Endothelial cell of umbilical vein (primary cell): ENCODE results near the gene WARS2. TPM values are rescaled to one million over a fixed set of nuclear protein-coding genes. Genes with fewer than 3 reads are reported as not detected.

Experiments used
- BruUV-seq: library from RNA; stranded (reverse); fragments of 400-500 nt; replicated peaks from 2 replicates; lab custom pipeline; 2021; lab: Mats Ljungman, UMichigan
- CTCF ChIA-PET: fragments of 300-600, 350-600 bp; sonication (Branson Sonifier 250); formaldehyde crosslinking; loops from one replicate; lab custom pipeline; 2021; ENCODE audit warnings: antibody characterized with exemption, inconsistent platforms; lab: Charles Lee
- POLR2A ChIA-PET: fragments of 300-600, 350-600 bp; sonication (Branson Sonifier 250); formaldehyde crosslinking; loops from one replicate; lab custom pipeline; 2021; ENCODE audit warnings: antibody characterized with exemption, inconsistent platforms; lab: Charles Lee
- DNase-seq: peaks from one replicate; pipeline ENCODE4 v3.0.0-alpha.2; 2011; ENCODE audit warnings: low read depth, low spot score
- FAIRE-seq: peaks from 2 replicates; lab custom pipeline; 2011; peaks lifted over from hg19 to GRCh38; lab: Jason Lieb, UNC
- H2AFZ ChIP-seq: 2 replicates; pipeline ENCODE4 v1.6.0; 2012; ENCODE audit warnings: low read depth, low read length, control low read depth, inconsistent platforms
- H3K27ac ChIP-seq: 2 replicates; pipeline ENCODE4 v1.5.1; 2011; ENCODE audit warnings: low read depth, mild to moderate bottlenecking, control low read depth, low read length, moderate library complexity; ENCODE audit not compliant: insufficient read depth
- H3K27me3 ChIP-seq, 2 experiments: 2 replicates each; pipeline versions ENCODE4 v1.6.0 to v1.6.1; 2011; ENCODE audit warnings: low read length in 2 of 2, mixed read lengths in 1 of 2; ENCODE audit not compliant: control insufficient read depth in 2 of 2, insufficient read depth in 2 of 2
- H3K36me3 ChIP-seq, 2 experiments: 2 replicates in 1 of 2; 3 replicates in 1 of 2; pipeline ENCODE4 v1.5.1; 2011; ENCODE audit warnings: low read length in 2 of 2, mild to moderate bottlenecking in 1 of 2, moderate library complexity in 1 of 2; ENCODE audit not compliant: control insufficient read depth in 2 of 2, insufficient read depth in 2 of 2; ENCODE audit errors: extremely low read depth in 1 of 2
- H3K4me1 ChIP-seq: 3 replicates; pipeline ENCODE4 v1.5.1; 2011; ENCODE audit warnings: mild to moderate bottlenecking, low read length; ENCODE audit not compliant: control insufficient read depth, insufficient read depth; ENCODE audit errors: extremely low read depth
- H3K4me2 ChIP-seq: 2 replicates; pipeline ENCODE4 v1.6.1; 2011; ENCODE audit warnings: low read length, control low read depth, mixed read lengths; ENCODE audit not compliant: insufficient read depth
- H3K4me3 ChIP-seq, 3 experiments: fragments of 200-600 bp in 1 of 3; sonication (generic), shearing (Covaris generic) in 1 of 3; replicated peaks in 1 of 3; 2 replicates each; pipeline ENCODE4 v1.5.1; 2011 to 2016; ENCODE audit warnings: control low read depth in 3 of 3, low read length in 3 of 3, mild to moderate bottlenecking in 2 of 3, inconsistent platforms in 1 of 3, low read depth in 1 of 3, moderate library complexity in 1 of 3; ENCODE audit not compliant: insufficient read depth in 1 of 3
- H3K79me2 ChIP-seq: 2 replicates; pipeline ENCODE4 v1.6.0; 2012; ENCODE audit warnings: low read length, inconsistent platforms; ENCODE audit not compliant: control insufficient read depth, insufficient read depth
- H3K9ac ChIP-seq: replicated peaks from 2 replicates; pipeline ENCODE3; 2011; ENCODE audit warnings: low read length, control low read depth; ENCODE audit not compliant: insufficient read depth; ENCODE audit errors: extremely low read depth
- H3K9me1 ChIP-seq: replicated peaks from 3 replicates; pipeline ENCODE4 v1.6.0; 2011; ENCODE audit warnings: mild to moderate bottlenecking, low read length; ENCODE audit not compliant: control insufficient read depth, insufficient read depth; ENCODE audit errors: extremely low read depth
- H3K9me3 ChIP-seq: replicated peaks from 2 replicates; pipeline ENCODE4 v1.5.1; 2012; ENCODE audit warnings: low read length, inconsistent platforms; ENCODE audit not compliant: control insufficient read depth, insufficient read depth
- H4K20me1 ChIP-seq: replicated peaks from 2 replicates; pipeline ENCODE3; 2011; ENCODE audit warnings: mild to moderate bottlenecking, low read length; ENCODE audit not compliant: control insufficient read depth, insufficient read depth; ENCODE audit errors: extremely low read depth
- EZH2 ChIP-seq: IDR thresholded peaks from 2 replicates; pipeline ENCODE4 v1.6.1; 2012; ENCODE audit warnings: borderline replicate concordance, low read depth, mild to moderate bottlenecking, moderate library complexity, low read length, inconsistent platforms; ENCODE audit not compliant: severe bottlenecking
- FOS ChIP-seq: IDR thresholded peaks from 2 replicates; pipeline ENCODE4 v1.6.1; 2011; ENCODE audit warnings: mild to moderate bottlenecking, low read length, moderate library complexity, borderline replicate concordance; ENCODE audit not compliant: insufficient read depth
- GATA2 ChIP-seq: IDR thresholded peaks from 2 replicates; pipeline ENCODE4 v1.7.0; 2011; ENCODE audit warnings: low read depth, mild to moderate bottlenecking, moderate library complexity, mixed read lengths, low read length; ENCODE audit not compliant: insufficient read length, insufficient read depth
- JUN ChIP-seq: IDR thresholded peaks from 2 replicates; pipeline ENCODE4 v1.6.1; 2011; ENCODE audit warnings: borderline replicate concordance, low read depth; ENCODE audit not compliant: insufficient read length, insufficient read depth
- MYC ChIP-seq: IDR thresholded peaks from one replicate; pipeline ENCODE4 v1.6.1; 2011; ENCODE audit warnings: mild to moderate bottlenecking, low read depth, low read length
- POLR2AphosphoS5 ChIP-seq: IDR thresholded peaks from 2 replicates; pipeline ENCODE4 v1.6.1; 2012; ENCODE audit warnings: low read depth, mild to moderate bottlenecking, control low read depth, low read length, moderate library complexity; ENCODE audit not compliant: insufficient read depth
- dilution Hi-C: fragments of 300-500 bp; cut with MboI; formaldehyde crosslinking; loops from one replicate; pipeline ENCODE4 v1.15.0; 2019; ENCODE audit warnings: low sequenced_read_pairs; ENCODE audit not compliant: extremely low pct_ligation_motif_present
- intact Hi-C: fragments of 100-400 bp; cut with micrococcal nuclease; formaldehyde crosslinking; loops from one replicate; pipeline ENCODE4 v1.10.0; 2022
- polyA plus RNA-seq, 4 experiments: library from polyadenylated mRNA; depleted of rRNA in 3 of 4; stranded (reverse) in 3 of 4; unstranded in 1 of 4; fragments of >200 nt; gene quantifications; 2 replicates each; pipeline versions ENCODE4 v1.2.1 to v1.2.3, GENCODE V29; 2011 to 2012; ENCODE audit warnings: missing spikeins in 1 of 4
- total RNA-seq: library from RNA; stranded (reverse); gene quantifications from 2 replicates; pipeline ENCODE4 v1.2.3, GENCODE V29; 2021
- TF ChIP-seq, protein P1 (sequence below), 2 donors: IDR thresholded peaks; 1 replicate in 1 of 2; 2 replicates in 1 of 2; pipeline ENCODE4 v1.5.1; 2011; ENCODE audit warnings: low read length in 2 of 2, mild to moderate bottlenecking in 2 of 2, moderate library complexity in 2 of 2, control low read depth in 1 of 2, inconsistent platforms in 1 of 2, low read depth in 1 of 2; ENCODE audit not compliant: insufficient read depth in 1 of 2; ENCODE audit errors: extremely low read depth in 1 of 2

Gene WARS2
- total and polyA plus RNA-seq, 2 donors (not counting 3 experiments of a cell fraction or from before 2014, with no cell fraction given) = 5.9 to 11.8 TPM

DNA sequence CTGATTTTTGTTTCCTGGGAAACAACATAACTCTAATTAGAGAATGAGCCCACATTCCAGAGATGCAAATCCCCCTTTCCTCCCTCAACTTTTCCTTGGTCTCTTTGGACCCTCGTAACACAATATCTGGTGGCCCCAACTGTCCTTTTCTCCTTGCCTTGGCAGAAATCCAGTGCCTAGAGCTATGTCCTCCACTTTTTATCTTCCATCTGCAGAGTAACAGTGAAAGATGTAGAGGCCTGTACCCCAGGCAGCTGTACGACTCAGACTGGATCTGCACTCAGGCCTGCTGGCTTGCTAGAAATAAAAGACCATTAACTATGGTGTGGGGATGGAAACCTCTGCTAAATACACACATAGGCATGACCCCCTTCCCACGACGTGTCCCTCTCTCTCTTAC lies 72.0 kb downstream of the WARS2 start:
- POLR2A ChIA-PET = no interaction called here
- intact Hi-C loops = no loop called here
- DNase-seq = no peak
- BruUV-seq = no TSS peak
- CTCF ChIA-PET = interaction anchor here (1.5 kb wide), 1 partner anchor 13 kb away, joined by 3 read pairs; no protein-coding TSS in a partner anchor
- Histone ChIP-seq H3K36me3 (no peaks in the 10 kb centered on the region), H4K20me1 (no peaks in the 10 kb centered on the region), H3K27ac (no peak overlapping the region), H3K4me2 (no peak overlapping the region), H3K79me2 (no peaks in the 10 kb centered on the region), H3K27me3 (no peaks in the 10 kb centered on the region), H2AFZ (no peak overlapping the region), H3K4me3 (no peak overlapping the region), H3K4me1 (no peaks in the 10 kb centered on the region), H3K9ac (no peak overlapping the region), H3K9me3 (no peaks in the 10 kb centered on the region), H3K9me1 (no peaks in the 10 kb centered on the region)
- FAIRE-seq = no peak
- dilution Hi-C loops = no loop called here
- TF ChIP-seq JUN = no peak
- TF ChIP-seq EZH2 = no peak

DNA sequence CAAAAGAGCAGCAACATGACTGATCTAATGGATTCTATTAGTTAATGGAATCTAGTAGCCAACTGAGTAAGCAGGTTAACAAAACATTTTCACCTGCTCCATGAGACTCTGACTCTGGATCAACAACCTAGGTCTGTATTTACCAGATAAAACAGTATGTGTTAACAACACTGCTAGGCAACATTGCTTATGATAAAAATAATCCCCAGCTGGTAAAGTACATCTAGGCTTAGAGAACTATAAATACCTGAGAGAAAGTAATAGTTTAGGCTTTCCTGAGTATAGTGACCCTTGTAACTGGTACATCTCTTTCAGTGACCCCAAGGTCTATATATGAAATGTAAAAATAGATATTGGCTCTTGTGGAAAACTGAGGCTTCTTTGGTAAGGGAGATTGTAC lies 78.8 kb downstream of the WARS2 start:
- Histone ChIP-seq H4K20me1 (no peaks in the 10 kb centered on the region), H3K4me2 (no peak overlapping the region), H3K9me1 (no peaks in the 10 kb centered on the region), H3K9me3 (no peaks in the 10 kb centered on the region), H3K27me3 (no peaks in the 10 kb centered on the region), H3K9ac (no peak overlapping the region), H3K79me2 (no peaks in the 10 kb centered on the region), H3K27ac (no peak overlapping the region), H3K4me3 (no peak overlapping the region), H2AFZ (no peak overlapping the region), H3K36me3 (no peaks in the 10 kb centered on the region), H3K4me1 (no peaks in the 10 kb centered on the region)
- BruUV-seq = no TSS peak
- POLR2A ChIA-PET = no interaction called here
- dilution Hi-C loops = no loop called here
- CTCF ChIA-PET = no interaction called here
- FAIRE-seq = no peak
- no peak for DNase-seq
- intact Hi-C loops = no loop called here
- no peak for TF ChIP-seq EZH2
- TF ChIP-seq, protein P1, sequence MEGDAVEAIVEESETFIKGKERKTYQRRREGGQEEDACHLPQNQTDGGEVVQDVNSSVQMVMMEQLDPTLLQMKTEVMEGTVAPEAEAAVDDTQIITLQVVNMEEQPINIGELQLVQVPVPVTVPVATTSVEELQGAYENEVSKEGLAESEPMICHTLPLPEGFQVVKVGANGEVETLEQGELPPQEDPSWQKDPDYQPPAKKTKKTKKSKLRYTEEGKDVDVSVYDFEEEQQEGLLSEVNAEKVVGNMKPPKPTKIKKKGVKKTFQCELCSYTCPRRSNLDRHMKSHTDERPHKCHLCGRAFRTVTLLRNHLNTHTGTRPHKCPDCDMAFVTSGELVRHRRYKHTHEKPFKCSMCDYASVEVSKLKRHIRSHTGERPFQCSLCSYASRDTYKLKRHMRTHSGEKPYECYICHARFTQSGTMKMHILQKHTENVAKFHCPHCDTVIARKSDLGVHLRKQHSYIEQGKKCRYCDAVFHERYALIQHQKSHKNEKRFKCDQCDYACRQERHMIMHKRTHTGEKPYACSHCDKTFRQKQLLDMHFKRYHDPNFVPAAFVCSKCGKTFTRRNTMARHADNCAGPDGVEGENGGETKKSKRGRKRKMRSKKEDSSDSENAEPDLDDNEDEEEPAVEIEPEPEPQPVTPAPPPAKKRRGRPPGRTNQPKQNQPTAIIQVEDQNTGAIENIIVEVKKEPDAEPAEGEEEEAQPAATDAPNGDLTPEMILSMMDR (IDR thresholded peaks at IDR 0.05; ENCODE audit: extremely low read depth in 1 of 2, insufficient read depth in 1 of 2, low read depth in 1 of 2, low read length in 2 of 2) = no peak
- no peak for TF ChIP-seq POLR2AphosphoS5
- TF ChIP-seq JUN = no peak
- no peak for TF ChIP-seq FOS
- no peak for TF ChIP-seq MYC
- TF ChIP-seq GATA2 = no peak
